Bronchial epithelial cell (primary cell): Measurements from ENCODE around the gene SCGB1D4. TPM values are rescaled to one million over a fixed set of nuclear protein-coding genes. Genes with fewer than 3 reads are reported as not detected.

Source experiments
- DNase-seq: peaks from one replicate; pipeline ENCODE4 v3.0.0-alpha.2; 2010; ENCODE audit warnings: low read depth
- FAIRE-seq: peaks from 2 replicates; lab custom pipeline; 2011; peaks lifted over from hg19 to GRCh38; lab: Jason Lieb, UNC
- H3K27me3 ChIP-seq: 2 replicates; pipeline ENCODE4 v1.5.1; 2011; ENCODE audit warnings: low read length; ENCODE audit not compliant: control insufficient read depth, insufficient read depth
- H3K36me3 ChIP-seq: 2 replicates; pipeline ENCODE4 v1.5.1; 2011; ENCODE audit warnings: low read length; ENCODE audit not compliant: control insufficient read depth, insufficient read depth
- H3K4me3 ChIP-seq: 2 replicates; pipeline ENCODE4 v1.5.1; 2011; ENCODE audit warnings: mild to moderate bottlenecking, low read depth, low read length, control low read depth
- CTCF ChIP-seq: IDR thresholded peaks from 2 replicates; pipeline ENCODE4 v1.5.1; 2011; ENCODE audit warnings: mild to moderate bottlenecking, moderate library complexity, low read length, control low read depth, inconsistent platforms; ENCODE audit not compliant: insufficient read depth, severe bottlenecking
- total RNA-seq: library from RNA; depleted of rRNA; stranded (reverse); fragments of >200 nt; gene quantifications from 2 replicates; pipeline ENCODE4 v1.2.1, GENCODE V29; 2014

Gene SCGB1D4
- total RNA-seq, 1 donor from 2014 or later = not detected

GRCh38 chr11:62324731-62325556 lies 26.1 kb upstream of the SCGB1D4 start:
- no peaks in the 10 kb centered on the region for H3K36me3 ChIP-seq
- H3K4me3 ChIP-seq = no peak overlapping the region
- no peak for FAIRE-seq
- peak; percentile 40 for DNase-seq
- no peaks in the 10 kb centered on the region for H3K27me3 ChIP-seq
- TF ChIP-seq CTCF = peak; percentile 84

GRCh38 chr11:62322524-62322923 lies 23.6 kb upstream of the SCGB1D4 start:
- no peaks in the 10 kb centered on the region for H3K27me3 ChIP-seq
- DNase-seq (no peak), FAIRE-seq (no peak)
- no peak overlapping the region for H3K4me3 ChIP-seq
- H3K36me3 ChIP-seq = no peaks in the 10 kb centered on the region
- no peak for TF ChIP-seq CTCF

- no peak for TF ChIP-seq CTCF
- H3K27me3 ChIP-seq = no peaks in the 10 kb centered on the region
These were observed 16.6 kb upstream of the SCGB1D4 start for GRCh38 chr11:62315431-62315830.

GRCh38 chr11:62309991-62310390 lies 11.1 kb upstream of the SCGB1D4 start:
- DNase-seq = no peak
- Histone ChIP-seq H3K36me3 (no peaks in the 10 kb centered on the region), H3K27me3 (no peaks in the 10 kb centered on the region), H3K4me3 (no peak overlapping the region)
- TF ChIP-seq CTCF = no peak
- FAIRE-seq = no peak

More at GRCh38 chr11:62315431-62315830, 16.6 kb upstream of the SCGB1D4 start:
- no peak for DNase-seq
- Histone ChIP-seq H3K4me3 (no peak overlapping the region), H3K36me3 (no peaks in the 10 kb centered on the region)
- FAIRE-seq = no peak

- no peaks in the 10 kb centered on the region for H3K36me3 ChIP-seq
- no peak for FAIRE-seq
- no peak for TF ChIP-seq CTCF
- H3K27me3 ChIP-seq = no peaks in the 10 kb centered on the region
- no peak overlapping the region for H3K4me3 ChIP-seq
- DNase-seq = no peak
These were observed 9.1 kb upstream of the SCGB1D4 start for GRCh38 chr11:62307950-62308349.
